Naive B cell (primary cell): ENCODE measurements around the gene TMEM176B. TPM values are rescaled to one million over a fixed set of nuclear protein-coding genes. Genes with fewer than 3 reads are reported as not detected.

Experiments used
- ATAC-seq, 2 donors: fragments of 150-1000 bp; cut with Tn5 transposase; 2 replicates each; pipeline ENCODE4 v1.10.0; 2021; ENCODE audit warnings: low read depth in 2 of 2, mild to moderate bottlenecking in 2 of 2, moderate library complexity in 2 of 2
- DNase-seq: peaks from one replicate; pipeline ENCODE4 v3.0.0; 2022
- H3K27ac Mint-ChIP-seq, 6 donors: one replicate each; pipeline ENCODE4 v1.8.0; 2020 to 2022; ENCODE audit warnings: mild to moderate bottlenecking in 6 of 6, mixed read lengths in 6 of 6, moderate library complexity in 5 of 6, inconsistent platforms in 2 of 6
- H3K27me3 Mint-ChIP-seq, 3 donors: one replicate each; pipeline ENCODE4 v1.8.0; 2021 to 2022; ENCODE audit warnings: mixed read lengths in 3 of 3, mild to moderate bottlenecking in 1 of 3
- H3K36me3 Mint-ChIP-seq, 2 donors: one replicate each; pipeline ENCODE4 v1.8.0; 2020 to 2022; ENCODE audit warnings: mixed read lengths in 2 of 2, inconsistent platforms in 1 of 2, mild to moderate bottlenecking in 1 of 2
- H3K4me1 Mint-ChIP-seq, 3 donors: one replicate each; pipeline ENCODE4 v1.8.0; 2020 to 2022; ENCODE audit warnings: mixed read lengths in 3 of 3, inconsistent platforms in 1 of 3, mild to moderate bottlenecking in 1 of 3, moderate library complexity in 1 of 3
- H3K4me3 Mint-ChIP-seq, 8 donors: one replicate each; pipeline ENCODE4 v1.8.0; 2020 to 2022; ENCODE audit warnings: mild to moderate bottlenecking in 8 of 8, mixed read lengths in 8 of 8, moderate library complexity in 8 of 8, inconsistent platforms in 2 of 8
- H3K9me3 Mint-ChIP-seq, 7 donors: one replicate each; pipeline ENCODE4 v1.8.0; 2020 to 2022; ENCODE audit warnings: mixed read lengths in 7 of 7, mild to moderate bottlenecking in 5 of 7, inconsistent platforms in 2 of 7, moderate library complexity in 1 of 7
- polyA plus RNA-seq, 6 donors: library from polyadenylated mRNA; unstranded; fragments of 300-500 nt; fragmentation: Illumina TruSeq; gene quantifications; one replicate each; pipeline ENCODE4 v1.2.3, GENCODE V29; 2021; ENCODE audit warnings: low read depth in 6 of 6

The TMEM176B gene
- 1 to 10 TPM in 2 of 6 donors, under 1 TPM in 1, not detected in 3; 0.23 to 1.8 (median 1.3) TPM for polyA plus RNA-seq

DNA sequence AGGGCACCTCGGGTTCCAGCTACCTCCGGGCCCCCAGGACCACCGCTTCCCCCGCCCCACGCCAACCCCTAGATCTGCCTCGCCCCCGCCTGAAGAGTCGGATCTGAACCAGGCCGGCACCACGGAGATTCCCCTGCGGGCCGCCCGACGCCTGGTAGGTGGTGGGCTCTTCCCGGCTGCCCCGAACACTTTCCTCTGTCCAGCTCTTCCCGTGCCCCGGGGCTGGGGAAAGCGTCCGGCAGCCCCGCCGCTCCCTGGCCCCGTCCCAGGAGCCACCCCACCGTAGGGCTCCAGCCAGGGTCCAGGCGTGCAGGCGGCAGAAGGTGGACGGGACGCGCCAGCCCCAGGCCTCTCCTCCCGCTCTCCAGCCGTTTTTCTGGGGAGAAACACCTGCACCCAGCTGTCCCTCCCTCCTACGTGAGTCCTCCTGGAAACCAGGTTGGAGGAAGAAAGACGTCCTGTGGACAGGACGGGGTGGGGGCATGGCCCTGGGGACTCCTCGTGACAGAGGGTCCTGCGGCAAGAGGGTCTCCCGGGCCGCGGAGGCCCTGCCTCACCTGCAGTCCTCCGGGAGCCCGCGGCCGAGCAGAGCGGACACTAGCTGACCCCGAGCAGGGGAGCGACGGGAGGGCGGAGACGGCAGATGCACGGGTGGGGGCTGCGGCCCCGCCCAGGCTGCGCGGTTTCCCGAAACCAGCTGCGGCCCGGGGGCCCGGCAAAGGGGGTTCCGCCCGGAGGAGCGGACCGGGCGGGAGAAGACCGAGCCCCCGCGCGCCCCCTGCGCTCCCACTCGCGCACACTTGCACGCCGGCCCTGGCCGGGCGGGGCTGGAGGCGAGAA, at the start of gene TMEM176B:
TMEM176B (minus strand) TSS at position 624 of the 840 bp plus-strand sequence. CDS start 3,795 bp downstream, outside the sequence.
- peaks cover 0 to 15% (median 6%) of the 10 kb centered on the region in 7 donors for H3K9me3 Mint-ChIP-seq
- DNase-seq (no peak), ATAC-seq (no peak)
- peak within 1 kb of the TSS; percentile 43 to 76 (median 61) for H3K4me3 Mint-ChIP-seq
- H3K27ac Mint-ChIP-seq = no peak within 1 kb of the TSS
- peaks cover 0 to 16% of the 10 kb centered on the region in 2 donors for H3K36me3 Mint-ChIP-seq
- peaks cover 38 to 72% (median 63%) of the 10 kb centered on the region in 3 donors for H3K27me3 Mint-ChIP-seq
- peaks cover 9 to 16% (median 9%) of the 10 kb centered on the region in 3 donors for H3K4me1 Mint-ChIP-seq

DNA sequence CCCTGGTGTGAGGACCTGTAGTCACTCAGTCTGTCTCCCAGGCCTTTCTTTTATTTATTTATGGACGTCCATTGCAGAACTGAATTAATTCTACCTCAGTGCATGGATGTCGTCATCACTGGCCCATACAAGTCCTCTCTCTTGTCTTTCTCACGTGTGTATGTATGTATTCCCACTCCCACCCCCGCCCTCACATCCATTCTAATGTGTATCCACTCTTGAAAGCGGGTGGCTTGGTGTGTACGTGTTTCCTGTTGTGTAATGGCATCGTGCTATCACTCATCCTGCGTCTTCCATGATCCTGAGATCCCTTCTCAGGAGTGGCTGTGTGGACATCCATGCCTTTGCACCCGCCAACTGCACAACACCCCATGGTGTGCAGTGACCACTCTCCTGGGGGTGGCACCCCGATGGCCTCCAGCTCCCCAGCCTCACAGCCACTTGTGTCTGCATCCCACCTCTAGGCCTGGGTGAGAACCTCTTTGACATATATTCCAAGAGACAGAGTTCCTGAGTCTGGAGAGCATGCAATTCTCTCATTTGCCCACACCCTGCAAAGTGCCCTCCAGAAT, 49.1 kb upstream of the TMEM176B start:
- H3K9me3 Mint-ChIP-seq = no peaks in the 10 kb centered on the region
- H3K4me3 Mint-ChIP-seq = no peak overlapping the region
- no peaks in the 10 kb centered on the region for H3K36me3 Mint-ChIP-seq
- peaks cover 16 to 56% (median 42%) of the 10 kb centered on the region in 3 donors for H3K27me3 Mint-ChIP-seq
- ATAC-seq (no peak), DNase-seq (no peak)
- no peaks in the 10 kb centered on the region for H3K4me1 Mint-ChIP-seq
- H3K27ac Mint-ChIP-seq = no peak overlapping the region

DNA sequence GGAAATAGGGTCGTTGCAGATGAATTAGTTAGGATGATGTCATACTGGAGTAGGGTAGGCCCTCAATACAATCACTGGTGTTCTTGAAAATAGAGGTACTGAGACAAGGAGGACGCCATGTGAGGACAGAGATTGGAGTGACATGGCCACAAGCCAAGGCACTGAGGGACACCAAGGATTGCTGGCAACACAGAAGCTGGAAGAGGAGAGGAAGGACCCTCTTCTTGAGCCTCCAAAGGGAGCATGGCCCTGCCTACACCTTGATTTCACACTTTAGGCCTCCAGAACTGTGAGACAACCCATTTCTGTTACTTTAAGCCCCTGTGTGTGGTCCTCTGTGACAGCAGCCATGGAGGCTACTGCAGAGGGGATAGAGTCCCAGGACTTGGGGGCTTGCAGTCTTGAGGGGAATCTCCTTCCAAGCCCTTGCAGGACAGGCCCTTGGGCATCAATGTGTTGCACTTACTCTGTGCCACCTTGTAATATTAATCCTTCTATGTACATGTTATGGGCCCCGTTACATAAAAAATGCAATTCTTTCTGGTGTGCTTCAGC, 48.5 kb upstream of the TMEM176B start:
- no peak for ATAC-seq
- no peak overlapping the region for H3K4me3 Mint-ChIP-seq
- no peak overlapping the region for H3K27ac Mint-ChIP-seq
- H3K27me3 Mint-ChIP-seq = peaks cover 16 to 52% (median 42%) of the 10 kb centered on the region in 3 donors
- H3K36me3 Mint-ChIP-seq = no peaks in the 10 kb centered on the region
- peaks cover 0 to 3% (median 0%) of the 10 kb centered on the region in 7 donors for H3K9me3 Mint-ChIP-seq
- H3K4me1 Mint-ChIP-seq = no peaks in the 10 kb centered on the region
- no peak for DNase-seq

DNA sequence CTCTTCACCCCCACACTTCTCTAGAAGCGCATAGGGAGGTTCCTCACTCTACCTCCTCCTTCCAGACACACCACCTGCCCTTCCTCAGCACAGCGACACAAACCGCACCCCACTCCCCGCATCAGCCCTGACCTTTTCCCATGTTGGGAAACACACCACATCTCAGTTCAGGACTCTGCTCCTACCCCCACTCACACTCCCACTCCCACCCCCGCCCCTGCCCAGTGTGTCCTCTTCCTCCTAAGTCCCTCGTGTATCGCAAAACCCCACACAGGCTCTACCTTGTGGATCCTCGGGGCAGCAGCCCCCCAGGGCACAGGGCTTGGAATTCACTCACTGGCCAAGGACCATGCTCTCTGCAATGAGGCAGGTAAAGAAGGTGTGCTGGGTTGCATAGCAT, 47.9 kb upstream of the TMEM176B start:
- H3K27me3 Mint-ChIP-seq = peaks cover 16 to 52% (median 42%) of the 10 kb centered on the region in 3 donors

DNA sequence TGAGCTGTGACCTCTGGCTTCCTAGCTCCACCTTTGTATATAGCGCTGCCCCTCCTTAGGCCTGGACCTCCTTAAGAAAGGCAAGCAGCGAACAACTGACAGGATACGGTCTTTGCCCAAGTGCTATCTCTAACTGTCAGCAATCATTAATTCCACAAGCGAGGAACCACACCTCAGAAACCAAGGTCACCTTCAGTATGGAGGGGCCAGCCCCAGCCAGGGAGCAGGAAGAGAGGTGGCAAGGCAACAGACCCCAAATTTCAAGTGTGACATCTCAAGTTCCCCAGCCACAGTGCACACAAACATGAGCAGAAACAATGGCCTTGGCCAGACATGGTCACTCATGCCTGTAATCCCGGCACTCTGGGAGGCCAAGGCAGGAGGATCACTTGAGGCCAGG, 47.4 kb upstream of the TMEM176B start:
- H3K27me3 Mint-ChIP-seq = peaks cover 16 to 46% (median 38%) of the 10 kb centered on the region in 3 donors
- no peak overlapping the region for H3K27ac Mint-ChIP-seq
- H3K4me1 Mint-ChIP-seq = no peaks in the 10 kb centered on the region
- no peak for ATAC-seq
- no peaks in the 10 kb centered on the region for H3K36me3 Mint-ChIP-seq
- no peak for DNase-seq
- peaks cover 0 to 3% (median 0%) of the 10 kb centered on the region in 7 donors for H3K9me3 Mint-ChIP-seq
- no peak overlapping the region for H3K4me3 Mint-ChIP-seq

More for the DNA sequence above, 47.9 kb upstream of the TMEM176B start:
- Mint-ChIP-seq H3K36me3 (no peaks in the 10 kb centered on the region), H3K9me3 (peaks cover 0 to 3% (median 0%) of the 10 kb centered on the region in 7 donors), H3K27ac (no peak overlapping the region), H3K4me3 (no peak overlapping the region), H3K4me1 (no peaks in the 10 kb centered on the region)
- ATAC-seq (no peak), DNase-seq (no peak)

DNA sequence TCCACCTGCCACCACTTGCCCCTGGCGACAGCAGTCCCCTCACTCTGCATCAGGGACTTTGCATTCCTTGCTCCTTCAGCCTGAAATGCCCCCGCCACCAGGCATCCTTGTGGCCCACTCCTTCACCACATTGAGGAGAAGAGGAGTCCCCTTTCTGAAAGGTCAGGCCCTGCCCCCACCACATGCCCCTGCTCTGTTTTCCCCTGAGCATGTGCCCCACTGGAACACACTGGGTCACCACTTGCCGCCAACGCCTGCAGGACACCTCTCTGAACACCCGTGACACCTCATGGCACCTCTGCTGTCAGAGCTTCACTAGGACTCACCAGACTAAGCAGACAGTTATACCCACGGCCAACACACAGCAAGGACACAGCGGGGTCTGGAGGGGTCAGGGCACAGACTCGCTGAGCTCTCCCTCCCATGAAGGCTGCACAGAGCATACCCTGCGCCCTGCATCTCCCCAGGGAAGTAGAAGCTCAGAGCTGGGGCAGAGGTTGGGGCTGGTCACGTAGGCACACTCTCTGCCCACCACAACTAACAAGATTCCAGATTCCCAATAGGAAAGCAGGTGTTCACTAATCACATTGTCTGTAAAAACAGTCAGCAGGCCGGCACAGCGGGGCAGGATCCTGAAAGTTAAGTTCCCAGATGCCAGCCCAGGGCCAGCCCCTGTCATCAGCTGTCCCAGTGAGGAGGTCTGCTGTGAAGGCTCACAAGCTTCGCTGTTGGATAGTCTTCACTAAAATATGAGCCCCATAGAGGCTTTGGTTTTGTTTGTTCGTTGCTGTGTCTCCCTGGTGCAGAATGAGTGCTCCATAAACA, 46.3 kb upstream of the TMEM176B start:
- no peak overlapping the region for H3K4me3 Mint-ChIP-seq
- no peak for ATAC-seq

DNA sequence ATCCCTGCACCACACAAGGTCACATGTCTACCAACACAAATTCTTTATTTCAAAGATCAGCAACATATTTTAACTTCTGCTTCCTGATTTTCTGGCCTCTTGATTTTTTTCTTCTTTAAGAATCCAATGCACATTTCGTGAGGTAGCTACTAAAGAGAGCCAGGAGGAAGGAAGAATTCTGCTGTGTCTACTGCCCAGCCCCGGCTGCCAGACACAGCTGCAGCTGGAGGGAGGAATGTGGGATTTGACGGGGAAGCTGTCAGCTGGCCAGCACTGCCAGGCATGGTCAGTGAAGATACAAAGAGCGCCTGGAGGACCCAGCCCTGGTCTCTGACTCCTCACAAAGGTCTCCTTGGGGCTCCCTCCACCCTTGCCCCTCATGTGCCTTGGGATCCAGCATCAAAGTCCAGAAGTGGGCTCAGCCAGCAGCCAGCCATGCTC, 45.3 kb upstream of the TMEM176B start:
- H3K9me3 Mint-ChIP-seq = peaks cover 0 to 3% (median 0%) of the 10 kb centered on the region in 7 donors
- no peak for DNase-seq
- no peaks in the 10 kb centered on the region for H3K36me3 Mint-ChIP-seq
- H3K4me3 Mint-ChIP-seq = no peak overlapping the region
- no peak overlapping the region for H3K27ac Mint-ChIP-seq
- H3K4me1 Mint-ChIP-seq = no peaks in the 10 kb centered on the region
- peaks cover 6 to 34% (median 22%) of the 10 kb centered on the region in 3 donors for H3K27me3 Mint-ChIP-seq
- ATAC-seq = no peak

More for the DNA sequence above, 46.3 kb upstream of the TMEM176B start:
- H3K9me3 Mint-ChIP-seq = peaks cover 0 to 3% (median 0%) of the 10 kb centered on the region in 7 donors
- no peaks in the 10 kb centered on the region for H3K4me1 Mint-ChIP-seq
- no peak for DNase-seq
- peaks cover 6 to 35% (median 27%) of the 10 kb centered on the region in 3 donors for H3K27me3 Mint-ChIP-seq
- H3K36me3 Mint-ChIP-seq = no peaks in the 10 kb centered on the region
- H3K27ac Mint-ChIP-seq = no peak overlapping the region

DNA sequence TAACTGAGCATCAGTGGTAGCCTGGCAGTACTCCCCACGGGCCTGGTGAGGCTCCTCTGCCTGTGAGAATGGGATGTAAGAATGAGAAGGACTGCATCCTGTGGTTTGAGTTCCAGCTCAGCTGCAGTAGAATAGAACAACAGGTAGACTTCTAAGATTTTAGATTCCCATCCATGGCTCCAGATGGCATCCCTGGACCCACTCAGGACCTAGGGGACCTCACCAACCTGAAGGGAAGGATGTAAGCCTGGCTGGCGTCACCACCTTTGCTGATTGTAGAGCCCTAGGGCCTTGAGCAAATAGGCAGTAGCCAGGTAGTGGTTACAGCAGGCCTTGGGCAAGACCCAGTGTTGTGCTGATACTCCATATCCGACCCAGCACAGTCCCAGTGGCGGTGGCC, 42.6 kb upstream of the TMEM176B start:
- Mint-ChIP-seq H3K27me3 (peaks cover 6 to 27% (median 18%) of the 10 kb centered on the region in 3 donors), H3K27ac (no peak overlapping the region), H3K9me3 (peaks cover 0 to 3% (median 0%) of the 10 kb centered on the region in 7 donors), H3K4me3 (no peak overlapping the region), H3K36me3 (no peaks in the 10 kb centered on the region), H3K4me1 (no peaks in the 10 kb centered on the region)
- no peak for DNase-seq
- no peak for ATAC-seq

DNA sequence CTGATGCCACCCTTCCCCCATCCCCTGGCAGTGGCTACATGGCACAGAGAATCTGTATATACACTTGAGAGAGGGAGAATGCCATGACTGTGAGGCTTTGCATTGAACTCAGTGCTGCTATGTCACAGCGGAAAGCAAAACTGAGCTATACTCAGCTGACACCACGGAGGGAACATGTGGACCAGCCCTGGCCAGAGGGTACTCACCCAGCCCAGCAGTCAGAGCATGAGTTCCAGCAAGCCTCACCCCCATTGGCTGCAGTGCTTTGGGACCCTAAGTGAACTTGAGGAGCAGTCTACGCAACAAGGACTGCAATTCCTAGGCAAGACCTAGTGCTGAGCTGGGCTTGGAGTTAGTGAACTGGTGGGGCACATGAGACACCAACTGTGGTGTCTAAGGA, 41.9 kb upstream of the TMEM176B start:
- Mint-ChIP-seq H3K4me1 (no peaks in the 10 kb centered on the region), H3K36me3 (no peaks in the 10 kb centered on the region), H3K27ac (no peak overlapping the region), H3K9me3 (peaks cover 0 to 3% (median 0%) of the 10 kb centered on the region in 7 donors), H3K27me3 (peaks cover 6 to 27% (median 18%) of the 10 kb centered on the region in 3 donors), H3K4me3 (no peak overlapping the region)
- ATAC-seq (no peak), DNase-seq (no peak)

DNA sequence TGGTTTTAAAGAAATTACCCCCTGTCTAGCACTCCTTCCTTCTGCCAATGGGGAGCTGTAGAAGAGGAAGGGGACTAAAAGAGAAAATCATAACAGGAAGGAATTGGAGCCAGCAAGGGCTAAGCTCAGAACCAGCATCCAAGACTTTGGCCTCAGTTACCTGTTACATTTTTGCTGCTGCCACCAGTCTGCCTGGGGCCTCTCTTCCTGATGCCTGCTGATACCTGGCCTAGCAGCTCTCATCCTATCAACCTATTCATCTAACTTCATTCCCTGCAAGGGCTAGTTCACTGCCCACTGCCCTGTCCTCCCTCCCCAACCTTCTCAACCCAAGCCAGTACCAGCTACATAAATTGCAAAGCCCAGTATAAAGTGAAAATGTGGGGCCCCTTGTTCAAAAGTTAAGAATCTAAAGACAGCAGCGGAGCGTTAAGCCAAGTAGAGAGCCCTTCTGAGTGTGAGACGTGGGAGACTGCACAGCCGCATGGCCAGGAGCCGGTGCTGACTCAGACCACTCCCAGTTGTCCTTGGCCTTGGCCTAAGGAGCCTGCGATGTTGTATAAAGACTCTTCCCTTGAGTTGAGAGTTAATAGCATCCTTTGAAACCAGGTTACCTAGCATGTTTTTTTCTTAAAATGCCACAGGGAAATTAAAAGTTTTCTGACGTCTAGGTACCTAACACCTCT, 38.9 kb upstream of the TMEM176B start:
- Mint-ChIP-seq H3K9me3 (peaks cover 0 to 3% (median 0%) of the 10 kb centered on the region in 7 donors), H3K36me3 (no peaks in the 10 kb centered on the region), H3K27ac (no peak overlapping the region), H3K4me1 (no peaks in the 10 kb centered on the region), H3K4me3 (no peak overlapping the region), H3K27me3 (peaks cover 15 to 29% (median 15%) of the 10 kb centered on the region in 3 donors)
- DNase-seq = no peak
- ATAC-seq = no peak

DNA sequence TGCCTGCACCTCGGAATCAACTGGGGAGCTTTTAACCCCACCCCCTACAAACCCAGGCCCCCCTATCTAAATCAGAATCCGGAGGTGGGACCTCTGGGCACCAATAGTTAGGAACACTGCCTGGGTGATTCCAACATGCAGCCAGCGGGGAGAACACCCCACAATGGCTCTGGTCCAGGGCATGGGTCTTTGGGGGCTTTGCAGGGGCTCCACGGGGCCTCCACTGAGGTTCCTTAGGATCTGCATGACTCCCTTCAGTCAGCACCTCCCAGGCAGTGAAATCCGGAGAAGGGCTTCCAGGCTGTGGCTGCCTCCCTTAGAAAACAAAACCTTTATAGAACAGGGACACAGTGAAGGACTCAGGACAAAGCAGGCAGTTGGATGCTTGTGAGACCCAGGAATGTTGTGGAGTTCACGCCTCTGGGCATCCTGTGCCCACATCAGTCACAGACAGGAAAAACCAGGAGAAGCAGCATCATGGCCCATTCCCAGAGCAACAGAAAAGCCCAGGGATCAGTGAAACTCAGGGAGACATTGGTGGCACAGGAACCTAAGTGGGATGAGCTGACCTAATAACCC, 35.6 kb upstream of the TMEM176B start:
- H3K27me3 Mint-ChIP-seq = peaks cover 26 to 49% (median 29%) of the 10 kb centered on the region in 3 donors
- DNase-seq (no peak), ATAC-seq (no peak)
- H3K36me3 Mint-ChIP-seq = no peaks in the 10 kb centered on the region
- H3K4me1 Mint-ChIP-seq = no peaks in the 10 kb centered on the region
- H3K27ac Mint-ChIP-seq = no peak overlapping the region
- H3K9me3 Mint-ChIP-seq = no peaks in the 10 kb centered on the region
- H3K4me3 Mint-ChIP-seq = no peak overlapping the region

DNA sequence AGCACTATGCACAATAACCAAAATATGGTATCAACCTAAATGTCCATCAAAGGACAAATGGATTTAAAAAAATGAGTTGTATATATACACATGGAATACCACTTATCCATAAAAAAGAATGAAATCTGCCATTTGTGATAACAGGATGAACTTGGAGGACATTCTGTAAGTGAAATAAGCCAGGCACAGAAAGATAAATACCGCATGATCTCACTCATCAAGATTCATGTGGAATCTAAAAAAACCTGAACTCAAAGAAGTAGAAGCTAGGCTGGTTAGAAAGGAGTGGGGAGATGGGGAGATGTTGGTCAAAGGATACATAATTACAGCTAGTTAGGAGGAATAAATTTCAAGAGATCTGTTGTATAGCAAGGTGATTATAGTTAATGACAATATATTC, 34.9 kb upstream of the TMEM176B start:
- DNase-seq = no peak
- Mint-ChIP-seq H3K9me3 (no peaks in the 10 kb centered on the region), H3K4me1 (no peaks in the 10 kb centered on the region), H3K36me3 (no peaks in the 10 kb centered on the region), H3K27me3 (peaks cover 29 to 49% (median 29%) of the 10 kb centered on the region in 3 donors), H3K4me3 (no peak overlapping the region), H3K27ac (no peak overlapping the region)
- no peak for ATAC-seq
